Activated CD8-positive, alpha-beta memory T cell treated with anti-CD3 and anti-CD28 coated beads, Interleukin-2, amount 10 ng/mL, durations not matched to agents 7 days and 5 days (primary cell): ENCODE results near the gene F2. TPM values are rescaled to one million over a fixed set of nuclear protein-coding genes. Genes with fewer than 3 reads are reported as not detected.
A peak's percentile ranks its signal among the peaks of the same experiment; 100 is the strongest.
"Not testable (repeated sequence)": the region's sequence is repeated elsewhere in the genome, so short reads cannot be mapped to it uniquely, and the experiment has no call there.

Source experiments
- ATAC-seq: fragments of 150-1000 bp; cut with Tn5 transposase; one replicate; pipeline ENCODE4 v1.10.0; 2021; ENCODE audit warnings: moderate library complexity
- CTCF ChIA-PET: fragments of 350-600 bp; sonication (Branson Sonifier 250); formaldehyde crosslinking; loops from one replicate; lab custom pipeline; 2021; ENCODE audit warnings: antibody characterized with exemption; lab: Charles Lee
- DNase-seq: peaks from one replicate; pipeline ENCODE4 v3.0.0-alpha.2; 2020
- H3K27ac Mint-ChIP-seq: one replicate; pipeline ENCODE4 v1.8.0; 2021; ENCODE audit warnings: mild to moderate bottlenecking, mixed read lengths
- H3K27me3 Mint-ChIP-seq: one replicate; pipeline ENCODE4 v1.8.0; 2021; ENCODE audit warnings: mixed read lengths
- H3K36me3 Mint-ChIP-seq: one replicate; pipeline ENCODE4 v1.8.0; 2021; ENCODE audit warnings: mild to moderate bottlenecking, mixed read lengths
- H3K4me1 Mint-ChIP-seq: one replicate; pipeline ENCODE4 v1.8.0; 2021; ENCODE audit warnings: mixed read lengths
- H3K4me3 Mint-ChIP-seq: one replicate; pipeline ENCODE4 v1.8.0; 2021; ENCODE audit warnings: mild to moderate bottlenecking, moderate library complexity, mixed read lengths
- H3K9me3 Mint-ChIP-seq: one replicate; pipeline ENCODE4 v1.8.0; 2022; ENCODE audit warnings: low read depth, mixed read lengths
- total RNA-seq, 2 experiments: library from RNA; stranded (reverse); gene quantifications; one replicate each; pipeline ENCODE4 v1.2.3, GENCODE V29; 2021

F2 gene
- total RNA-seq = not detected

- Mint-ChIP-seq H3K27me3 (no peaks in the 10 kb centered on the region), H3K4me1 (peaks cover 5% of the 10 kb centered on the region), H3K9me3 (no peaks in the 10 kb centered on the region), H3K4me3 (no peak within 1 kb of the TSS), H3K36me3 (no peaks in the 10 kb centered on the region), H3K27ac (no peak within 1 kb of the TSS)
- ATAC-seq = no peak
- CTCF ChIA-PET = no interaction called here
- DNase-seq = no peak
Observed at GRCh38 chr11:46719048-46719542, at the start of gene F2. Gene F2, plus strand, starts transcription at chr11:46719213. Its CDS starts 23 bp downstream, at chr11:46719236.

GRCh38 chr11:46669711-46670139 is 49.3 kb upstream of the F2 start:
- Mint-ChIP-seq H3K4me1 (peaks cover 39% of the 10 kb centered on the region), H3K9me3 (no peaks in the 10 kb centered on the region), H3K36me3 (peaks cover 34% of the 10 kb centered on the region), H3K27me3 (no peaks in the 10 kb centered on the region), H3K27ac (peak overlapping the region; percentile 68), H3K4me3 (no peak overlapping the region)
- DNase-seq (no peak), ATAC-seq (no peak)
- CTCF ChIA-PET = interaction anchor here (0.9 to 2.0 kb wide), 4 partner anchors 9 to 115 kb away, joined by 3 to 8 read pairs (median 4); partner anchors contain the start of genes ARHGAP1 and ZNF408

DNA sequence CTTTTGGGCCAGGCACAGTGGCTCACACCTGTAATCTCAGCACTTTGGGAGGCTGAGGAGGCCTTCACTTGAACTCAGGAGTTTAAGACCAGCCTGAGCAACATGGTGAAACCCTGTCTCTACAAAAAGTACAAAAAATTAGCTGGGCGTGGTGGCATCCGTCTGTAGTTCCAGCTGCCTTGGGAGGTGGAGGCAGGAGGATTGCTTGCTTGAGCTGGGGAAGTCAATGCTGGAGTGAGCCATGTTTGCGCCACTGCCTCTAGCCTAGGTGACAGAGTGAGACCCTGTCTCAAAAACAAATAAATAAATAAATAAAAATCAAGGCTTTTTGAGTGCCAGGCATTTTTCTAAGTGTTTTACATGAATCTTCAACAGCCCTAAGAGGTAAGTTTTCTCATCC is 48.5 kb upstream of the F2 start:
- H3K27me3 Mint-ChIP-seq, H3K9me3 Mint-ChIP-seq, H3K4me3 Mint-ChIP-seq, DNase-seq: not testable (repeated sequence)
- H3K27ac Mint-ChIP-seq = peak overlapping the region; percentile 93
- ATAC-seq = peak; percentile 4
- peaks cover 47% of the 10 kb centered on the region for H3K4me1 Mint-ChIP-seq
- peaks cover 34% of the 10 kb centered on the region for H3K36me3 Mint-ChIP-seq
- CTCF ChIA-PET = interaction anchor here (0.7 to 2.1 kb wide), 12 partner anchors 9 to 318 kb away, joined by 3 to 11 read pairs (median 3); partner anchors contain the start of genes ARHGAP1, ATG13, HARBI1 and ZNF408

GRCh38 chr11:46671958-46672315 is 47.1 kb upstream of the F2 start:
- Mint-ChIP-seq H3K9me3 (no peaks in the 10 kb centered on the region), H3K36me3 (peaks cover 28% of the 10 kb centered on the region), H3K4me3 (no peak overlapping the region), H3K27ac (peak overlapping the region; percentile 93), H3K4me1 (peaks cover 57% of the 10 kb centered on the region), H3K27me3 (no peaks in the 10 kb centered on the region)
- ATAC-seq = no peak
- no peak for DNase-seq
- CTCF ChIA-PET = interaction anchor here (0.5 to 2.1 kb wide), 4 partner anchors 10 to 85 kb away, joined by 3 to 11 read pairs (median 7); partner anchors contain the start of genes ATG13 and HARBI1

GRCh38 chr11:46672381-46672839 is 46.6 kb upstream of the F2 start:
- no peak for DNase-seq
- CTCF ChIA-PET = interaction anchor here (0.5 to 2.1 kb wide), 2 partner anchors 10 to 85 kb away, joined by 3 to 9 read pairs; no protein-coding TSS in a partner anchor
- Mint-ChIP-seq H3K4me3 (no peak overlapping the region), H3K27ac (peak overlapping the region; percentile 93), H3K27me3 (no peaks in the 10 kb centered on the region), H3K9me3 (no peaks in the 10 kb centered on the region), H3K4me1 (peaks cover 59% of the 10 kb centered on the region), H3K36me3 (peaks cover 30% of the 10 kb centered on the region)
- ATAC-seq = no peak

GRCh38 chr11:46673713-46674462 is 45.1 kb upstream of the F2 start:
- DNase-seq = no peak
- Mint-ChIP-seq H3K4me1 (peaks cover 59% of the 10 kb centered on the region), H3K9me3 (no peaks in the 10 kb centered on the region), H3K36me3 (peaks cover 26% of the 10 kb centered on the region), H3K27me3 (no peaks in the 10 kb centered on the region), H3K27ac (peak overlapping the region; percentile 81), H3K4me3 (no peak overlapping the region)
- CTCF ChIA-PET = interaction anchor here (1.3 kb wide), 1 partner anchor 11 kb away, joined by 3 read pairs; no protein-coding TSS in a partner anchor
- no peak for ATAC-seq

DNA sequence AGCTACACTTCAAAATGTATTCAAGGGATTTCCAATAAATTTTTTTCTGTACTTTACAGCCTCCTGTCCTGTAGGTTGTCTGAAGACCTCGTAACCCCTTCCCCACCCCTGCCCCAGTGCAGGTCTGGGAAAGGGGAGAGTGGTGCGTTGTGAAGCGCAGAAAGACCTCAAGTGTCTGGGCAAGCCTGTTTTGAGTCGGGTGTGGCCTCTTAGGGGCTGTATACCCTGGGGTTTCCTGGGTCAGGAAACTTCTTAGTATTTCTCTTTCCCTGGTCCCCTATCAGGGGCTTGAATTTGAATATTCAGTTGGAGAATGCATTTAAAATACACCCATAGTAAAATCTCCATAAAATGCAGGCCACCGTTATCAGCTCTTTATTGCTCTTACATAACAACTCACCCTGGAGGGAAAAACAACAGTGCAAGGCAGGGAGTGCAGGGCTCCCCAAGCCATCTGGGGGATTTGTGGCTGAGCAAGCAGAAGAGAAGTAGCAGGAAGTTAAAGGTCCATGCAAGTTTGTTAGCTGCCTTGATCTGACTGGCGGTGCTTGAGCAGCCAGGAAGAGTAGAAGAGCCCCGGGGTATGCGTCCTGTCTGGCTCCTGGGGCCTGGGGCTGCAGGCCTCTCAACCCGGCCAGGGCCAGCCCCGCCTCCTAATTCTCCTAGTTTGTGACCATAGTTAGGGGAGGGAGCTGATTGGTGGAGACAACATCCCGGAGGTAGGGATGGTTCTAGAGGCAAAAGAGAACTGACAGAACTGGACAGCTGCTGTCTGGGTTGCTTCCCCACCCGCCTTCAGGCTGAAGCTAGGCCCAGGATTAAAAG is 44.3 kb upstream of the F2 start:
- no peak for ATAC-seq
- Mint-ChIP-seq H3K4me3 (no peak overlapping the region), H3K27ac (peak overlapping the region; percentile 81), H3K4me1 (peaks cover 55% of the 10 kb centered on the region), H3K9me3 (no peaks in the 10 kb centered on the region), H3K36me3 (peaks cover 21% of the 10 kb centered on the region), H3K27me3 (no peaks in the 10 kb centered on the region)
- peak; percentile 46 for DNase-seq
- CTCF ChIA-PET = interaction anchor here (1.3 kb wide), 1 partner anchor 12 kb away, joined by 3 read pairs; no protein-coding TSS in a partner anchor

DNA sequence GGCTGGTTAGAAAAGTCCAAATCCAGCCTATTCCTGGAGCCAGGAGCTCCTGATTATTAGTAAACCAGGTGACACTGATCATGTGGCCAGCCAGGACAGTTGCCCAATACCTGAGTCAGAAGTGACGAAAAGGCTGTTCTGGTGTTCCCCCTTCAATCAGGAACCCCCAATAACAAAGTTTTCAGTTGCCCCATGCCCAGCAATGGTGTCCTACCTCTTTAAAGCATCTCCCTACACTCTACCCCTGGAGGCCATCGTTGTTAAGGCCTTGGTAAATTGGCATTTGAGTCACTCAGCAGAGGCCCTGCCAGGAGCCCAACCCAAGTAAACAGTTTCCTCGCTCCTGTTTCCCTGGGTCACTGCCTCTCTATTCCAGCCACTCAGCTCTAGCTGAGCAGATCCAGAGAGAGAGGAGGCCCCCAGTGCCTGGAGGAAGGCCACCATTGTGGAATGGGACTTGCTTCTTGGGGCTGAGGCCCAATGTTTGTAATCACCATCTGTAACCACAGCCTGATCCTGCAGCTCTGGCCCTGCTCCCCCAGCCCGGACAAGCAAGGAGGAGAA is 43.6 kb upstream of the F2 start:
- H3K36me3 Mint-ChIP-seq = peaks cover 17% of the 10 kb centered on the region
- DNase-seq = no peak
- no peak overlapping the region for H3K4me3 Mint-ChIP-seq
- no peaks in the 10 kb centered on the region for H3K27me3 Mint-ChIP-seq
- no peaks in the 10 kb centered on the region for H3K9me3 Mint-ChIP-seq
- ATAC-seq = no peak
- CTCF ChIA-PET = interaction anchor here (1.3 kb wide), 1 partner anchor 12 kb away, joined by 3 read pairs; no protein-coding TSS in a partner anchor
- H3K27ac Mint-ChIP-seq = peak overlapping the region; percentile 81
- peaks cover 49% of the 10 kb centered on the region for H3K4me1 Mint-ChIP-seq

- DNase-seq (no peak), ATAC-seq (no peak)
- Mint-ChIP-seq H3K9me3 (no peaks in the 10 kb centered on the region), H3K36me3 (peaks cover 19% of the 10 kb centered on the region), H3K27me3 (no peaks in the 10 kb centered on the region), H3K27ac (no peak overlapping the region), H3K4me3 (no peak overlapping the region), H3K4me1 (peaks cover 44% of the 10 kb centered on the region)
- CTCF ChIA-PET = no interaction called here
Observed at GRCh38 chr11:46675949-46676348, 43.1 kb upstream of the F2 start.

DNA sequence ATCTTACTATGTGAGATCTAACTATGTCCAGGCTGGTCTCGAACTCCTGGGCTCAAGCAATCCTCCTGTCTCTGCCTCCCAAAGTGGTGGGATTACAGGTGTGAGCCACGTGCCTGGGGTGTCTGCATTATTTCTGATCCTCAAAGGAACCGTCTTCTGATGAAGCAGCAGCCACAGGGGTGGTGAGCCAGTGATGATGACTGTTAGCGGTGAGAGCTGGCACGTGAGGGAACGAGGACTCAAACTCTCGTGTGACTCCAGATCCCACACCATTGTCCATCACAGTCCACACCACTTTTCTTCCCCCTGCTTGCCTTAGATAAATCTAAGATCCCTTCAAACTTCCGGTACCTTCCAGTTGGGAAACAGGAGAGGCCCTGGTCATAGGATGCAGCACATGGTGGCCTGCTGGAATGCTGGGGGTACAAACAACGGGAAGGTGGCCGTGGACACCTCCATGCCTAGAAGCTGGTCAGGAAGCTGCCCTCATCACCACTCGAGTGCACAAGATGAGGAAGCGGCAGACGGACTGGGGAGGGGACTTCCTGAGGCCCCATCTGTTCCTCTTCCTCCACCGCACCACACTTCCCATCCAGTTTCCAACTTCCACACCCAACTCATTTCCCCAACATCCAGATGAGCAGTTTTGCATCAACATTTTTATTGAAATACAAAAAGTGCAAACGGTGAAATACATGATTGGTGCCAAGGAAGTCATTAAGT is 42.4 kb upstream of the F2 start:
- Mint-ChIP-seq H3K9me3 (no peaks in the 10 kb centered on the region), H3K27me3 (no peaks in the 10 kb centered on the region), H3K4me3 (no peak overlapping the region), H3K27ac (peak overlapping the region; percentile 66), H3K4me1 (peaks cover 38% of the 10 kb centered on the region), H3K36me3 (peaks cover 18% of the 10 kb centered on the region)
- CTCF ChIA-PET = no interaction called here
- ATAC-seq (no peak), DNase-seq (no peak)

GRCh38 chr11:46677169-46677568 is 41.8 kb upstream of the F2 start:
- CTCF ChIA-PET = no interaction called here

GRCh38 chr11:46677991-46678740 is 40.8 kb upstream of the F2 start:
- Mint-ChIP-seq H3K4me3 (no peak overlapping the region), H3K4me1 (peaks cover 26% of the 10 kb centered on the region), H3K27me3 (no peaks in the 10 kb centered on the region), H3K9me3 (no peaks in the 10 kb centered on the region), H3K27ac (no peak overlapping the region), H3K36me3 (peaks cover 10% of the 10 kb centered on the region)
- CTCF ChIA-PET = interaction anchor here (0.6 to 1.7 kb wide), 2 partner anchors 9 to 44 kb away, joined by 3 read pairs; no protein-coding TSS in a partner anchor
- DNase-seq = no peak
- peak; percentile 28 for ATAC-seq

More at GRCh38 chr11:46677169-46677568, 41.8 kb upstream of the F2 start:
- ATAC-seq = no peak
- DNase-seq = no peak
- Mint-ChIP-seq H3K9me3 (no peaks in the 10 kb centered on the region), H3K4me3 (no peak overlapping the region), H3K36me3 (peaks cover 16% of the 10 kb centered on the region), H3K4me1 (peaks cover 32% of the 10 kb centered on the region), H3K27me3 (no peaks in the 10 kb centered on the region), H3K27ac (peak overlapping the region; percentile 66)
